Breast epithelium (tissue), 4 donors: Measurements from ENCODE around the gene SPARC. TPM values are rescaled to one million over a fixed set of nuclear protein-coding genes. Genes with fewer than 3 reads are reported as not detected.
"Not testable (repeated sequence)": the region's sequence is repeated elsewhere in the genome, so short reads cannot be mapped to it uniquely, and the experiment has no call there.

Experiments
- DNase-seq, 2 donors: peaks; one replicate each; pipeline ENCODE4 v3.0.0-alpha.2; 2019; ENCODE audit warnings: low spot score in 2 of 2
- H3K27ac ChIP-seq, 2 donors: fragments of 200-600 bp; sonication (generic) in 1 of 2; one replicate each; pipeline ENCODE4 v1.5.1; 2016 to 2019; ENCODE audit warnings: mild to moderate bottlenecking in 1 of 2
- H3K27me3 ChIP-seq, 2 donors: fragments of 200-600 bp; sonication (generic) in 1 of 2; one replicate each; pipeline versions ENCODE4 v1.5.1 to v1.6.0; 2017 to 2019; ENCODE audit warnings: control low read depth in 1 of 2, mild to moderate bottlenecking in 1 of 2
- H3K36me3 ChIP-seq: fragments of 200-600 bp; one replicate; pipeline ENCODE4 v1.5.1; 2019
- H3K4me1 ChIP-seq, 2 donors: fragments of 200-600 bp; sonication (generic); one replicate each; pipeline ENCODE4 v1.5.1; 2016 to 2019; ENCODE audit warnings: control low read depth in 1 of 2
- H3K4me3 ChIP-seq, 3 donors: fragments of 200-600 bp; sonication (generic); 1 replicate in 2 of 3; 2 replicates in 1 of 3; pipeline ENCODE4 v1.5.1; 2016 to 2019; ENCODE audit warnings: mild to moderate bottlenecking in 3 of 3, moderate library complexity in 2 of 3
- H3K9me3 ChIP-seq, 2 donors: fragments of 200-600 bp; sonication (generic) in 1 of 2; one replicate each; pipeline ENCODE4 v1.5.1; 2016 to 2019; ENCODE audit warnings: control low read depth in 1 of 2
- POLR2A ChIP-seq: fragments of 450-650 bp; IDR thresholded peaks from one replicate; pipeline ENCODE4 v1.6.1; 2016; ENCODE audit warnings: antibody characterized with exemption, mild to moderate bottlenecking, moderate library complexity
- POLR2AphosphoS5 ChIP-seq, 3 donors: sonication (generic); formaldehyde crosslinking; IDR thresholded peaks; one replicate each; pipeline ENCODE4 v1.6.1; 2017; ENCODE audit warnings: antibody characterized with exemption in 3 of 3
- intact Hi-C: fragments of 100-400 bp; cut with DNase I; formaldehyde crosslinking; loops from one replicate; pipeline ENCODE4 v1.15.1; 2023; ENCODE audit warnings: low total_unique reads
- total RNA-seq, 3 donors: library from RNA; depleted of rRNA; stranded (reverse); fragments of >200 nt; gene quantifications; one replicate each; pipeline ENCODE4 v1.1.0, GENCODE V29; 2016
- TF ChIP-seq, protein P1 (sequence below), 3 donors: fragments of 450-650 bp; IDR thresholded peaks; one replicate each; pipeline ENCODE4 v1.5.1; 2016 to 2017; ENCODE audit warnings: antibody characterized with exemption in 3 of 3, mild to moderate bottlenecking in 3 of 3, moderate library complexity in 3 of 3

The SPARC gene
- total RNA-seq, 3 donors from 2014 or later: 220 to 2,507 (median 295) TPM

DNA sequence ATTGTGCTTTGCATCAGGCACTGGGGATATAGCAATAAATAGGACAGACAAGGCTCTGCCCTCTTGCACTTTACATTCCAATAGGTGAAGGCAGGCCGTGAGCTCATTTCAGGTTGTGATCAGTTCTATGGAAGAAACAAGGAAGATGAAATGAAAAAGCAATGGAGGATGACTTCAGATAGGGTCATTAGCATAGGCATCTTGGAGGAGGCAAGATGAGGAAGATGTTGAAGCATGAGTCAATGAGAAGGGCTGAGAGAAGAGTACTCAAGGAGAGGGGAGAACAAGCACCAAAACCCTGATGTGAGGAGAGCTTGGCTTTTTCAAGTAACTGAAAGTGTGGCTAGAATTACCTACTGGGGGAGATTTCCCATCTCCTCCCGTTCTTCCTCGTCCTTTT lies 5.0 kb upstream of the SPARC start:
- Histone ChIP-seq H3K27me3 (no peaks in the 10 kb centered on the region), H3K27ac (no peak overlapping the region)

DNA sequence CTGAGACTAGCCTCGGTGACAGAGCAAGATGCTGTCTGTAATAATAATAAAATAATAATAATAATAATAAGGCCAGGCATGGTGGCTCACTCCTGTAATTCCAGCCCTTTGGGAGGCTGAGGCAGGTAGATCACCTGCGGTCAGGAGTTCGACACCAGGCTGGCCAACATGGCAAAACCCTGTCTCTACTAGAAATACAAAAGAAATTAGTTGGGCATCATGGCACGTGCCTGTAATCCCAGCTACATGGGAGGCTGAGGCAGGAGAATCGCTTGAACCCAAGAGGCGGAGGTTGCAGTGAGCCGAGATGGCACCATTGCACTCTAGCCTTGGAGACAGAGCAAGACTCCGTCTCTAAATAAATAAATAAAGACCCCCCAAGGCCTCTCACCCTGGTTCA lies 2.9 kb upstream of the SPARC start:
- H3K9me3 ChIP-seq, H3K4me3 ChIP-seq, DNase-seq, H3K27me3 ChIP-seq, H3K36me3 ChIP-seq, H3K27ac ChIP-seq, intact Hi-C loops, H3K4me1 ChIP-seq: not testable (repeated sequence)

More for the DNA sequence above, 5.0 kb upstream of the SPARC start:
- no peak for DNase-seq
- no peaks in the 10 kb centered on the region for H3K36me3 ChIP-seq
- intact Hi-C loops: no loop called here
- H3K4me1 ChIP-seq: no peaks in the 10 kb centered on the region
- no peak overlapping the region for H3K4me3 ChIP-seq
- no peak for TF ChIP-seq POLR2AphosphoS5 (IDR thresholded peaks at IDR 0.05)
- no peak for TF ChIP-seq POLR2A
- TF ChIP-seq, protein P1, sequence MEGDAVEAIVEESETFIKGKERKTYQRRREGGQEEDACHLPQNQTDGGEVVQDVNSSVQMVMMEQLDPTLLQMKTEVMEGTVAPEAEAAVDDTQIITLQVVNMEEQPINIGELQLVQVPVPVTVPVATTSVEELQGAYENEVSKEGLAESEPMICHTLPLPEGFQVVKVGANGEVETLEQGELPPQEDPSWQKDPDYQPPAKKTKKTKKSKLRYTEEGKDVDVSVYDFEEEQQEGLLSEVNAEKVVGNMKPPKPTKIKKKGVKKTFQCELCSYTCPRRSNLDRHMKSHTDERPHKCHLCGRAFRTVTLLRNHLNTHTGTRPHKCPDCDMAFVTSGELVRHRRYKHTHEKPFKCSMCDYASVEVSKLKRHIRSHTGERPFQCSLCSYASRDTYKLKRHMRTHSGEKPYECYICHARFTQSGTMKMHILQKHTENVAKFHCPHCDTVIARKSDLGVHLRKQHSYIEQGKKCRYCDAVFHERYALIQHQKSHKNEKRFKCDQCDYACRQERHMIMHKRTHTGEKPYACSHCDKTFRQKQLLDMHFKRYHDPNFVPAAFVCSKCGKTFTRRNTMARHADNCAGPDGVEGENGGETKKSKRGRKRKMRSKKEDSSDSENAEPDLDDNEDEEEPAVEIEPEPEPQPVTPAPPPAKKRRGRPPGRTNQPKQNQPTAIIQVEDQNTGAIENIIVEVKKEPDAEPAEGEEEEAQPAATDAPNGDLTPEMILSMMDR (IDR thresholded peaks at IDR 0.05): no peak
- no peaks in the 10 kb centered on the region for H3K9me3 ChIP-seq

DNA sequence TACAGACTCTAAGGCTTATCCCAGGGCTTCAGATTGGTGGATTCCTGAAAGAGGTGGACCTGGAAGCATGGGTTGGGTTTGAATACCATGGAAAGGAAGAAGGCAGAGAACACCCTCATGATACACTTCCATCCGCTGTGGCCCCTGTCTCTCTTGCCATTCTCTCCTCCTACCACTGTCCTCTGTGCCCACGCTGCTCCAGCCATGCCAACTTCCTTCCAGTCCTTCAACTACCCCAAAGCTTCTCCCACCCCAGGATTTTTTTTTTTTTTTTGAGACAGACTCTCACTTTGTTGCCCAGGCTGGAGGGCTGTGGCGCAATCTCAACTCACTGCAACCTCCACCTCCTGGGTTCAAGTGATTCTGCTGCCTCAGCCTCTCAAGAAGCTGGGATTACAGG lies 1.7 kb upstream of the SPARC start:
- no peak overlapping the region for H3K4me3 ChIP-seq
- no peaks in the 10 kb centered on the region for H3K36me3 ChIP-seq
- TF ChIP-seq POLR2AphosphoS5 (IDR thresholded peaks at IDR 0.05) (no peak), POLR2A (no peak)
- TF ChIP-seq, protein P1 (IDR thresholded peaks at IDR 0.05): no peak
- peaks cover 3 to 7% of the 10 kb centered on the region in 2 donors for H3K4me1 ChIP-seq
- H3K27ac ChIP-seq: peak overlapping the region; percentile 43 to 87
- no peak for DNase-seq
- intact Hi-C loops: no loop called here
- no peaks in the 10 kb centered on the region for H3K9me3 ChIP-seq
- H3K27me3 ChIP-seq: no peaks in the 10 kb centered on the region

DNA sequence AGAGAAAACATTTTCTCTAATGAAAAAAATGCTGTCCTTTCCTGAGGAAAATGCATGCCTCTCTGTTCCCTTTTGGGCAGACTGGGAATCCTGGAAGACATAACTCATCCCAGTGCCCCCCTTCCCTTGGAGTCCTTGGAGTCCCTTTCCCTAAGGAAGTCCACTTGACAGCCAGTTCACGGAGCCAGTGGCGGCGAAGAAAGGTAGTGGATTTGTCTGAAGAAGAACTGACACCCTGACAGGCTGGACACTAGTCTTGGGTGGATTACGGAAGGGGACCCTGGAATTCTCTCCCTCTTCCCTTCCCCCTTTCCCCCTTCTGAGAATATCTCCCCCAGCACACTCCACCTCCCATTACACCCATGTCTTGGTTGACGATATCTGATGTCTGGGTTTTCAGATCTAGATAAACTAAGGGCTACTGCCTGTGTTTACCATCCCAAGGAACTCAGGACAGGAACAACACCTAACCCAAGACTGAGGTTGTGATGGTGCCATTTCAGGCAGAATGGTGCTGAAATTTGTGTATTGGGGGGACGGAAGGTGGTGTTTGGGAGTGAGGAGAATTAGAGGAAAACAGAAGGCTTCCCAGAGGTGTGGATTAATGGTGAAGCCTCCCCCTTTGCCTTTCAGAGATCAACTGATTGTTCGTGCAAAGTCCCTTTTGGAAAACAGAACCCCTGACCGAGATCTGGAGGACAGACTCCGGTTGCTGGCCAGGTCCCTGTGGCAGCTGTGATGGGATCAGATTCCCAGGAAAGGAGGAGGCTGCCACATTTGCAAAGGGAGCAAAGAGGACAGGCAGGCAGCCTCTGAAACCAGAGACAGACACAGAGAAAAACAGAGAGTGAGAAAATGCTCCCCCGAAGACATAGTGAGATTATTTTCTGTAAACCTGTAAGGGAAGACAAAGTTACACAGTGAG lies 704 bp downstream of the SPARC start:
- intact Hi-C loops: loop anchor here (1.0 kb wide), 1 partner anchor 17 kb away; no protein-coding TSS in a partner anchor
- H3K4me3 ChIP-seq: peak overlapping the region; percentile 61 to 76 (median 74)
- peaks cover 12 to 18% of the 10 kb centered on the region in 2 donors for H3K4me1 ChIP-seq
- no peak for TF ChIP-seq POLR2AphosphoS5 (IDR thresholded peaks at IDR 0.05)
- no peak for TF ChIP-seq POLR2A
- TF ChIP-seq, protein P1 (IDR thresholded peaks at IDR 0.05): no peak
- no peak for DNase-seq
- H3K27me3 ChIP-seq: no peaks in the 10 kb centered on the region
- H3K27ac ChIP-seq: peak overlapping the region; percentile 87 to 95
- H3K9me3 ChIP-seq: no peaks in the 10 kb centered on the region
- no peaks in the 10 kb centered on the region for H3K36me3 ChIP-seq

DNA sequence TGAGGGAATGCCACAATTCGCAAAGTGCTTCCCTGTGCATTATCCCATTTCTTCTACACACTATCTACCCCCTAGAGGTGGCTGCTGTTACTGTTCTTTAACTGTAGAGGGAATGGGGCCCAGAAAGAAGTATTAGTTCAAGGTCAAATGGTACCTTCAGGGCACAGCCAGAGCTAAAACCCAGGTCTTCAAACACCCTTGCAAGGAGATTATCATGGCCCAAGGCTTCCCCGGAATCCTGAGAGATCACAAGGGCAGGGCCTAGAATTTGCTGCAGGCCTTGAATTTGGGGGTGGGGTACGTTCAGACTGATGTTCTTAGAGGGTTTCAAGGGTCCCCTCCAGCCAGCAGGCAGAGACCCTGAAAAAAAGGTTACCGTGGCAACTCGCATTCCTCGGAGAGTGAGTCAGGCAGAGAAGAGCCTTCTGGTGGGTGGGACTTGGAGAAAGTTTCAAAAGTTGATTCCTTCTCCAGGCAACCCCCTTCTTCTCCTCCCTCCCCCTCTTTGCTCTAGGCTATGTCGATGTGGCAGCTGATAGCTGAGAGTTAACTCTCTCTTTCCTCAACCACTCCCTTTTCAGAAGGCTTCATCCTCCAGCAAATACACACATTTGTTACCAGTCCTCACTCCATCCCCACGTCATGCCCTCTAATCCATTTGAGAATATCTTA lies 1.9 kb downstream of the SPARC start:
- H3K27ac ChIP-seq: peak overlapping the region; percentile 87 to 95
- H3K9me3 ChIP-seq: no peaks in the 10 kb centered on the region
- no peaks in the 10 kb centered on the region for H3K36me3 ChIP-seq
- TF ChIP-seq POLR2AphosphoS5 (IDR thresholded peaks at IDR 0.05) (peak; percentile 37 to 50 (median 37)), POLR2A (no peak)
- TF ChIP-seq, protein P1 (IDR thresholded peaks at IDR 0.05): peak in 1 of 3 donors; percentile 10
- peak in 1 of 2 donors; percentile 53 for DNase-seq
- H3K4me3 ChIP-seq: peak overlapping the region; percentile 61 to 76 (median 74)
- intact Hi-C loops: loop anchor here (1.0 kb wide), 1 partner anchor 18 kb away; no protein-coding TSS in a partner anchor
- peaks cover 12 to 21% of the 10 kb centered on the region in 2 donors for H3K4me1 ChIP-seq
- H3K27me3 ChIP-seq: no peaks in the 10 kb centered on the region
